PFSK-1 (cell line): ENCODE data around the gene VN1R5.

ENCODE experiments used
- FOXP2 ChIP-seq: optimal IDR thresholded peaks from 2 replicates; pipeline ENCODE3; 2011; ENCODE audit warnings: borderline replicate concordance, control low read depth, inconsistent platforms; ENCODE audit not compliant: insufficient read depth; ENCODE audit errors: extremely low read length, extremely low read depth
- POLR2AphosphoS5 ChIP-seq: IDR thresholded peaks from 2 replicates; pipeline ENCODE4 v1.6.1; 2012; ENCODE audit warnings: low read depth, mild to moderate bottlenecking, control low read depth, low read length, moderate library complexity
- SIN3A ChIP-seq: IDR thresholded peaks from 2 replicates; pipeline ENCODE4 v1.6.1; 2012; ENCODE audit warnings: mild to moderate bottlenecking, low read length, moderate library complexity, borderline replicate concordance; ENCODE audit not compliant: insufficient read depth
- TAF1 ChIP-seq: IDR thresholded peaks from 2 replicates; pipeline ENCODE4 v1.6.1; 2012; ENCODE audit warnings: low read length, control low read depth, borderline replicate concordance; ENCODE audit not compliant: insufficient read depth
- TF ChIP-seq, protein P1 (sequence below), 2 experiments: IDR thresholded peaks; 2 replicates each; pipeline versions ENCODE4 v1.6.1 to v1.8.0; 2011 to 2012; ENCODE audit warnings: low read depth in 2 of 2, low read length in 2 of 2, control low read depth in 1 of 2, inconsistent platforms in 1 of 2, mild to moderate bottlenecking in 1 of 2, moderate library complexity in 1 of 2; ENCODE audit not compliant: insufficient read depth in 1 of 2

VN1R5 gene

GRCh38 chr1:247294282-247294681 lies 38.4 kb downstream of the VN1R5 start:
- no peak for TF ChIP-seq FOXP2

GRCh38 chr1:247295274-247295684 lies 39.4 kb downstream of the VN1R5 start:
- TF ChIP-seq POLR2AphosphoS5 = no peak
- TF ChIP-seq SIN3A = no peak
- TF ChIP-seq FOXP2 = no peak
- TF ChIP-seq, protein P1, sequence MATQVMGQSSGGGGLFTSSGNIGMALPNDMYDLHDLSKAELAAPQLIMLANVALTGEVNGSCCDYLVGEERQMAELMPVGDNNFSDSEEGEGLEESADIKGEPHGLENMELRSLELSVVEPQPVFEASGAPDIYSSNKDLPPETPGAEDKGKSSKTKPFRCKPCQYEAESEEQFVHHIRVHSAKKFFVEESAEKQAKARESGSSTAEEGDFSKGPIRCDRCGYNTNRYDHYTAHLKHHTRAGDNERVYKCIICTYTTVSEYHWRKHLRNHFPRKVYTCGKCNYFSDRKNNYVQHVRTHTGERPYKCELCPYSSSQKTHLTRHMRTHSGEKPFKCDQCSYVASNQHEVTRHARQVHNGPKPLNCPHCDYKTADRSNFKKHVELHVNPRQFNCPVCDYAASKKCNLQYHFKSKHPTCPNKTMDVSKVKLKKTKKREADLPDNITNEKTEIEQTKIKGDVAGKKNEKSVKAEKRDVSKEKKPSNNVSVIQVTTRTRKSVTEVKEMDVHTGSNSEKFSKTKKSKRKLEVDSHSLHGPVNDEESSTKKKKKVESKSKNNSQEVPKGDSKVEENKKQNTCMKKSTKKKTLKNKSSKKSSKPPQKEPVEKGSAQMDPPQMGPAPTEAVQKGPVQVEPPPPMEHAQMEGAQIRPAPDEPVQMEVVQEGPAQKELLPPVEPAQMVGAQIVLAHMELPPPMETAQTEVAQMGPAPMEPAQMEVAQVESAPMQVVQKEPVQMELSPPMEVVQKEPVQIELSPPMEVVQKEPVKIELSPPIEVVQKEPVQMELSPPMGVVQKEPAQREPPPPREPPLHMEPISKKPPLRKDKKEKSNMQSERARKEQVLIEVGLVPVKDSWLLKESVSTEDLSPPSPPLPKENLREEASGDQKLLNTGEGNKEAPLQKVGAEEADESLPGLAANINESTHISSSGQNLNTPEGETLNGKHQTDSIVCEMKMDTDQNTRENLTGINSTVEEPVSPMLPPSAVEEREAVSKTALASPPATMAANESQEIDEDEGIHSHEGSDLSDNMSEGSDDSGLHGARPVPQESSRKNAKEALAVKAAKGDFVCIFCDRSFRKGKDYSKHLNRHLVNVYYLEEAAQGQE (IDR thresholded peaks at IDR 0.05; ENCODE audit: insufficient read depth in 1 of 2, low read depth in 2 of 2, low read length in 2 of 2) = no peak
- no peak for TF ChIP-seq TAF1

DNA sequence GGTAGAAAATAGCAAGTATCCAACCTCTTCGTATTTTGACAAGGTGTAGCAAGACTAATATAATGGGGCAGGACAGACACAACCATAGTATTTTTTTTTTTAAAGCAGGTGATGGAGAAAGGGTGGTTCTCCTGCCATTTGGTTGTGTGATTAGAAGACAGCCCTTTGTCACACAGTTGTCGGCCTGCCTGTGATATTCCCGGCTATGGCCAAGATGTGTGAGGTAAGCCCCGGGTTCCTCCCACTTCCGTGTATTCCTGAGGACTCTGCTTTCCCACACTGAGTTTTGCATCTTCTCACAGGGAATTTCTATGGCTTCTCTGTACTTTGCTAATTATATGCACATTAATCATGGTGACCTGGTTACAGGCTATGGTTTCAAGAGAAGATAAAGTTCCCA lies 39.9 kb downstream of the VN1R5 start:
- no peak for TF ChIP-seq TAF1
- no peak for TF ChIP-seq POLR2AphosphoS5
- no peak for TF ChIP-seq FOXP2
- TF ChIP-seq SIN3A = no peak
- TF ChIP-seq, protein P1 (IDR thresholded peaks at IDR 0.05; ENCODE audit: insufficient read depth in 1 of 2, low read depth in 2 of 2, low read length in 2 of 2) = no peak

- no peak for TF ChIP-seq SIN3A
- TF ChIP-seq POLR2AphosphoS5 = no peak
- TF ChIP-seq FOXP2 = no peak
- TF ChIP-seq, protein P1 (IDR thresholded peaks at IDR 0.05; ENCODE audit: insufficient read depth in 1 of 2, low read depth in 2 of 2, low read length in 2 of 2) = no peak
- no peak for TF ChIP-seq TAF1
Observed at GRCh38 chr1:247296599-247297180, 40.8 kb downstream of the VN1R5 start.

GRCh38 chr1:247297263-247298123 lies 41.6 kb downstream of the VN1R5 start:
- TF ChIP-seq SIN3A = no peak

GRCh38 chr1:247298124-247298481 lies 42.2 kb downstream of the VN1R5 start:
- TF ChIP-seq POLR2AphosphoS5 (no peak), FOXP2 (no peak), SIN3A (no peak)
- TF ChIP-seq, protein P1 (IDR thresholded peaks at IDR 0.05; ENCODE audit: insufficient read depth in 1 of 2, low read depth in 2 of 2, low read length in 2 of 2) = no peak
